ENCODE measurements around the gene KMO.

The KMO gene

GRCh38 chr1:241503444-241503843 lies 28.7 kb upstream of the KMO start:
- no peak for DNase-seq (ENCODE audit: low spot score)
- TF ChIP-seq, protein P1, sequence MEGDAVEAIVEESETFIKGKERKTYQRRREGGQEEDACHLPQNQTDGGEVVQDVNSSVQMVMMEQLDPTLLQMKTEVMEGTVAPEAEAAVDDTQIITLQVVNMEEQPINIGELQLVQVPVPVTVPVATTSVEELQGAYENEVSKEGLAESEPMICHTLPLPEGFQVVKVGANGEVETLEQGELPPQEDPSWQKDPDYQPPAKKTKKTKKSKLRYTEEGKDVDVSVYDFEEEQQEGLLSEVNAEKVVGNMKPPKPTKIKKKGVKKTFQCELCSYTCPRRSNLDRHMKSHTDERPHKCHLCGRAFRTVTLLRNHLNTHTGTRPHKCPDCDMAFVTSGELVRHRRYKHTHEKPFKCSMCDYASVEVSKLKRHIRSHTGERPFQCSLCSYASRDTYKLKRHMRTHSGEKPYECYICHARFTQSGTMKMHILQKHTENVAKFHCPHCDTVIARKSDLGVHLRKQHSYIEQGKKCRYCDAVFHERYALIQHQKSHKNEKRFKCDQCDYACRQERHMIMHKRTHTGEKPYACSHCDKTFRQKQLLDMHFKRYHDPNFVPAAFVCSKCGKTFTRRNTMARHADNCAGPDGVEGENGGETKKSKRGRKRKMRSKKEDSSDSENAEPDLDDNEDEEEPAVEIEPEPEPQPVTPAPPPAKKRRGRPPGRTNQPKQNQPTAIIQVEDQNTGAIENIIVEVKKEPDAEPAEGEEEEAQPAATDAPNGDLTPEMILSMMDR (IDR thresholded peaks at IDR 0.05): no peak
- H3K4me3 ChIP-seq: no peak overlapping the region
- no peak overlapping the region for H3K27ac ChIP-seq

DNA sequence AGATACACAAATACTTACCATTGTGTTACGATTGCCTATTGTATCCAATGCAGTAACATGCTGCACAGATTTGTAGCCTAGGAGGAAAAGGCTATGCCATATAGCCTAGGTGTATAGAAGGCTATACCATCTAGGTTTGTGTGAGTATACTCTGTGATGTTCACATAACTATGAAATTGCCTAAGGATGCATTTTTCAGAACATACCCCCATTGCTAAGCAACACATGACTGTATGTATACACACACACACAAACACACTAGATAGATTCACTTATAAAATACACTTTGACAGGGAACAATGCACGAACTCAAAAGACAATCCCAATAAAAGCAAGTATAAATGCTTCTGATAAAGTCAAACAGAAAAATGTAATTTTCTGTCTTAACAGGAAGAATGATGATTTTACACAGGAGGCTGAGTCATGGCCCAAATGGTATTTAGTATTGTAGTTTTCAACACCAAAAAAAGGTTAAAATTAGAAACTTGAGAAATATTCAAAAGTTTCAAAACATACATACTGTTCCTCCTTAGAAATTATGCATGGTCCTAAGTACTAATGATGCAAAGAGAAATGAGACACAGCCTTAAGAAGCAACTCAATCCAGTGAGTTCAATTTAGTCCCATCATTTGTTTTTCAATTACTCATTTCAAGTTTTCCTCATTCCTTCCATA lies 24.9 kb upstream of the KMO start:
- DNase-seq (ENCODE audit: low spot score): no peak
- H3K27ac ChIP-seq: no peak overlapping the region
- H3K4me3 ChIP-seq: no peak overlapping the region
- TF ChIP-seq, protein P1 (IDR thresholded peaks at IDR 0.05): no peak

GRCh38 chr1:241513378-241513777 lies 18.8 kb upstream of the KMO start:
- TF ChIP-seq, protein P1 (IDR thresholded peaks at IDR 0.05): no peak
- Histone ChIP-seq H3K4me3 (no peak overlapping the region), H3K27ac (no peak overlapping the region)
- DNase-seq (ENCODE audit: low spot score): no peak

GRCh38 chr1:241518476-241519307 lies 13.5 kb upstream of the KMO start:
- TF ChIP-seq, protein P1 (IDR thresholded peaks at IDR 0.05): no peak
- H3K27ac ChIP-seq: peak overlapping the region; percentile 75 to 95
- peak; percentile 75 for DNase-seq (ENCODE audit: low spot score)

GRCh38 chr1:241519308-241520079 lies 12.7 kb upstream of the KMO start, which contains the start of gene FH:
FH (minus strand) TSS chr1:241519755; CDS start chr1:241519722, 33 bp downstream.
- TF ChIP-seq, protein P1 (IDR thresholded peaks at IDR 0.05): no peak
- DNase-seq (ENCODE audit: low spot score): peak; percentile 98
- H3K4me3 ChIP-seq: peak within 1 kb of the TSS; percentile 94
- H3K27ac ChIP-seq: peak within 1 kb of the TSS; percentile 75 to 95

More at GRCh38 chr1:241518476-241519307, 13.5 kb upstream of the KMO start:
- H3K4me3 ChIP-seq: peak overlapping the region; percentile 94

DNA sequence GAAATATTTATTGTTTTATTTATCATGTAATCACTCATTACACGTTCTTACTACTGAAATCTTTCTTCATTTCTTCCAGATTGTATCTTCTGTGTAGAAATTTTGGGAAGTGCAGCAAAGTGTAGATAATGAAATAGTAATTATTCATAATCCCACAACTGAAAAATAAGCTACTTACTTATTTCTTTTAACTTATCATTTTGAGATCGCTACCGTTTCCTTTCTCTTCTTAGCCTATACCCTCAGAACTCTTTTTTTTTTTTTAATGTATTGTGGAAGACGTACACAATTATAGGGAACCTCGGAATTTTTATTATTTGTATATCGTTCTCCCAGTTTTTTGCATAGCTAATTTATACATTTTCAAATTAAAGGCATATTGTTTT lies 12.1 kb upstream of the KMO start:
- peak overlapping the region in 1 of 2 donors; percentile 95 for H3K27ac ChIP-seq
- peak overlapping the region; percentile 94 for H3K4me3 ChIP-seq
- DNase-seq (ENCODE audit: low spot score): no peak
- TF ChIP-seq, protein P1 (IDR thresholded peaks at IDR 0.05): no peak
